Subcutaneous abdominal adipose tissue (tissue), 5 donors: ENCODE data around the gene RSAD1.

ENCODE experiments used
- H3K27ac ChIP-seq: one replicate; pipeline ENCODE4 v1.7.0; 2013; ENCODE audit warnings: low read depth, mild to moderate bottlenecking, inconsistent platforms, low read length, moderate library complexity
- H3K27me3 ChIP-seq, 5 donors: one replicate each; pipeline ENCODE4 v1.7.0; 2013; ENCODE audit warnings: low read length in 5 of 5, inconsistent platforms in 1 of 5; ENCODE audit not compliant: control insufficient read depth in 5 of 5, insufficient read depth in 4 of 5
- H3K36me3 ChIP-seq, 5 donors: one replicate each; pipeline ENCODE4 v1.7.0; 2013; ENCODE audit warnings: low read length in 5 of 5; ENCODE audit not compliant: control insufficient read depth in 5 of 5, insufficient read depth in 5 of 5
- H3K4me1 ChIP-seq, 5 donors: one replicate each; pipeline ENCODE4 v1.7.0; 2013; ENCODE audit warnings: low read length in 5 of 5, mild to moderate bottlenecking in 3 of 5, moderate library complexity in 1 of 5; ENCODE audit not compliant: control insufficient read depth in 5 of 5, insufficient read depth in 5 of 5
- H3K4me3 ChIP-seq, 5 donors: one replicate each; pipeline ENCODE4 v1.7.0; 2013; ENCODE audit warnings: low read length in 5 of 5, low read depth in 1 of 5
- H3K9ac ChIP-seq, 5 donors: one replicate each; pipeline ENCODE4 v1.7.0; 2013; ENCODE audit warnings: low read length in 5 of 5, mild to moderate bottlenecking in 4 of 5, moderate library complexity in 3 of 5
- H3K9me3 ChIP-seq, 5 donors: one replicate each; pipeline ENCODE4 v1.7.0; 2013; ENCODE audit warnings: low read length in 5 of 5; ENCODE audit not compliant: control insufficient read depth in 5 of 5
- donor health status: healthy.
- donor health status: healthy.
- donor health status: healthy.
- donor health status: healthy.
- donor health status: healthy.

The RSAD1 gene

DNA sequence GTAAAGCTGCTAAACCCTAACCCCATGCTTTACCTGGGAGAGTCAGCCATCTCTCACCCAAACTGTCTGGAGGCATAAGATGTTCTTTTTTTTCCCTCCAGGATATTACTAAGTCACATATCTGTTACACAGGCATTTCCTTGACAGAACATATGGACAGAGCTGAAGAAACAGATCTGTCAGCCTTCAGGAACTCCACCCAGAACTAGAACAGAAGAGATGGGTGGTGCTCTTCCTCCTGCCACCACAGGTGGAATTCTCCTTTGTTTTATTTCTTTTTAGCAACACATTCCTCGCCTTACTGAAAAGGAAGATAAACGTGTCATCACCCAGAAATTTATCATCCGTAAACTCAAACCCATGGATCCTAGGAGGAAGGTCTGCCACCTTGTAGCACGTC, 38.4 kb downstream of the RSAD1 start:
- no peak overlapping the region for H3K27ac ChIP-seq
- no peaks in the 10 kb centered on the region for H3K9me3 ChIP-seq
- no peaks in the 10 kb centered on the region for H3K36me3 ChIP-seq
- no peak overlapping the region for H3K9ac ChIP-seq
- peaks cover 0 to 20% (median 13%) of the 10 kb centered on the region in 5 donors for H3K4me1 ChIP-seq
- H3K4me3 ChIP-seq = no peak overlapping the region
- H3K27me3 ChIP-seq = peaks cover 0 to 3% (median 0%) of the 10 kb centered on the region in 5 donors

DNA sequence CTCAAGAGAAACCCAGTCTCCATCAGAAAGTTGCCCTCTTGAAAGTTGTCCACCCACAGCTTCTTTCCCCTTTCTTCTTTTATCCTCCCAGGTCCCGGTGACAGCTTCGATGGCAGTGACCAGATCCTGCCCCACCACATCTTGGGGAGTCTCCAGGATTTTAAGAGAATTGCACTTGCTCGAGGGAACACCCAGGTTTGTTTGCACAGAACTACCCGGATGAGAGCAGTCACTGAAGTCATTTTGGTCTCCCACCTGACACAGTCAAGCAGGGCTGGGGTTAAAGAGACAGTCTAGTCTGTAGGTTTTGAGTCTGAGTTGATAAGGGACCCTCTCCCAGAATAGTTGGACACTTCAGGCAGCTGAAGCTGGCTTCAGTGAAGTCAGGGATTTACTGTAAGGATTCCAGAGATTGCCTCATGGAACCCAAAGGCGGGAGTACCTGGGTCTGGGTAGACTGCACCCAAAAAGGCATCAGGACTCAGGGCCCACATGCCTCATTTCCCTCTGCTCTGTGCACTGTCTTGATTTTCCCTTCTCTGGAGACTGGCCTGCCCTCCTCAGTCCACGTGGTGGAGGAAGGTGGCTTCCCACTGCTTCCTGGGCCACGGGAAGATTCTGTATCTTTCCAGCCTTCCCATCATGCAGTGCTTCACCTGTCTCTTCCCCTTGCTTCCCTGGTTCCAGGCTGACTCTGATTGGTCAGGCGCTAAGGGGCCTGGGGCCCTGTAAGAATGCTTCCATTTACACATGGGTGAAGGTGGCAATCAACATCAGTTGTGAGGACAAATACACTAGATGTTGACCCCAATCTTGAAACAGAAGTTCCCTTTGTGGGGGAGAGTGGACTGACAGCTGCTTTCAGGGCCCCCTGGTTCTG, 39.1 kb downstream of the RSAD1 start:
- H3K9ac ChIP-seq = no peak overlapping the region
- no peaks in the 10 kb centered on the region for H3K9me3 ChIP-seq
- peaks cover 0 to 3% (median 0%) of the 10 kb centered on the region in 5 donors for H3K27me3 ChIP-seq
- no peaks in the 10 kb centered on the region for H3K36me3 ChIP-seq
- H3K4me1 ChIP-seq = peaks cover 0 to 20% (median 13%) of the 10 kb centered on the region in 5 donors
- H3K27ac ChIP-seq = no peak overlapping the region
- H3K4me3 ChIP-seq = no peak overlapping the region

GRCh38 chr17:50518384-50519023, 39.8 kb downstream of the RSAD1 start:
- H3K4me3 ChIP-seq = no peak overlapping the region
- no peak overlapping the region for H3K27ac ChIP-seq
- H3K27me3 ChIP-seq = peaks cover 0 to 3% (median 0%) of the 10 kb centered on the region in 5 donors
- H3K9me3 ChIP-seq = no peaks in the 10 kb centered on the region
- peaks cover 0 to 20% (median 13%) of the 10 kb centered on the region in 5 donors for H3K4me1 ChIP-seq
- H3K36me3 ChIP-seq = no peaks in the 10 kb centered on the region
- no peak overlapping the region for H3K9ac ChIP-seq

DNA sequence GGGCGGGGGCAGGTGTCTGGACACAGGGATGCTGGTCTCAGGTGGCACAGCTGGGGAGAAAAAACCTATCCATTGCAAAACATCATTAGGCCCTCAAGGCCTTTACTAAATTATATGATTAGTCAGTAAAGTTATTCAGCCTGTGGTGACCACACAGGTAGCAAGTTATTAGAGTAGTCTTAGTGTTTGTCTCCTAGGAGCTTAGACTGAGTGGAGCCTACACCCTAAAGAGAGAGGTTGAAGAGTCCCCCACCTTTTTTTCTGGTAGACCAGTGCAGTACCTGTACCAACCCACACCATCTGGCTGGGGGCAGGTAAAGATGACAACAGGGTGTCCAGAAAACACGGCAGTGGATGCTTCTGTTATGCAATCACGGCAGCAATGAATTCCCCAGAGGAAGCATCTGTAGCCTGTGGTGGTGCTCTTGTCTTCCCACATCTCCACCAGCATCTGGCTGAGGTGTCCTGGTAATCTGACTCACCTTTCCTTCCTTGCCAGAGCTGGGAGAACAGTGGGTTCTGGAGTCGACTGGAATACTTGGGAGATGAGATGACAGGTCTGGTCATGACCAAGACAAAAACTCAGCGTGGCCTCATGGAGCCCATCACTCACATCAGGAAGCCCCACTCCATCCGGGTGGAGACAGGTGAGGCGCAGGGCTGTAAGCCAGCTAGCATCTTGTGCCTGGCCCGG, 40.6 kb downstream of the RSAD1 start:
- Histone ChIP-seq H3K27ac (no peak overlapping the region), H3K9ac (no peak overlapping the region), H3K4me3 (no peak overlapping the region), H3K36me3 (no peaks in the 10 kb centered on the region), H3K27me3 (peaks cover 0 to 3% (median 0%) of the 10 kb centered on the region in 5 donors), H3K4me1 (peaks cover 0 to 19% (median 13%) of the 10 kb centered on the region in 5 donors), H3K9me3 (no peaks in the 10 kb centered on the region)

GRCh38 chr17:50520483-50520882, 41.8 kb downstream of the RSAD1 start:
- Histone ChIP-seq H3K9ac (no peak overlapping the region), H3K4me3 (no peak overlapping the region), H3K4me1 (peaks cover 0 to 8% (median 3%) of the 10 kb centered on the region in 5 donors), H3K27me3 (peaks cover 0 to 3% (median 0%) of the 10 kb centered on the region in 5 donors), H3K36me3 (no peaks in the 10 kb centered on the region), H3K9me3 (no peaks in the 10 kb centered on the region), H3K27ac (no peak overlapping the region)

DNA sequence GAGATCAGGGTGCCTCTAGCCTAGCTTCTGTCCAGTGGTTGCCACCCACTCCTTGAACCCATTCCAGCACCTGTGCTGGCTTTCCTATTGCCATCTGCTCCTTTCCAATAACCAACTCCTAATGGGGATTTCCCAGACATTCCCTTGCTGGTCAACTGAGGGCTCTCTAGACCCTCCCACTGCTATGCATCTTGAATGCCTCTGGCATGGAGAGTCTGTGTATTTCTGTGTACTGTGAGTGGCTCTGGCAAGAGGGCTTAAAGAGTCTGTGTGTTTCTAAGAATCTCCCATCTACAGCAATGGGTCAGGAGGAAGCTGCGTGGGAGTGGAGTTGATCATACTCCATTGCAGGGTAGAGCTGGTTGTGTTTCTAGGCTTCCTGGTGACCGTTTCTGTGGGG, 42.9 kb downstream of the RSAD1 start:
- Histone ChIP-seq H3K4me3 (no peak overlapping the region), H3K36me3 (no peaks in the 10 kb centered on the region), H3K4me1 (peaks cover 0 to 8% (median 0%) of the 10 kb centered on the region in 5 donors)

GRCh38 chr17:50522766-50523165, 44.1 kb downstream of the RSAD1 start:
- H3K27ac ChIP-seq = no peak overlapping the region
- H3K9me3 ChIP-seq = no peaks in the 10 kb centered on the region

More for the DNA sequence above, 42.9 kb downstream of the RSAD1 start:
- Histone ChIP-seq H3K9me3 (no peaks in the 10 kb centered on the region), H3K27ac (no peak overlapping the region), H3K9ac (no peak overlapping the region), H3K27me3 (peaks cover 0 to 3% (median 0%) of the 10 kb centered on the region in 5 donors)

DNA sequence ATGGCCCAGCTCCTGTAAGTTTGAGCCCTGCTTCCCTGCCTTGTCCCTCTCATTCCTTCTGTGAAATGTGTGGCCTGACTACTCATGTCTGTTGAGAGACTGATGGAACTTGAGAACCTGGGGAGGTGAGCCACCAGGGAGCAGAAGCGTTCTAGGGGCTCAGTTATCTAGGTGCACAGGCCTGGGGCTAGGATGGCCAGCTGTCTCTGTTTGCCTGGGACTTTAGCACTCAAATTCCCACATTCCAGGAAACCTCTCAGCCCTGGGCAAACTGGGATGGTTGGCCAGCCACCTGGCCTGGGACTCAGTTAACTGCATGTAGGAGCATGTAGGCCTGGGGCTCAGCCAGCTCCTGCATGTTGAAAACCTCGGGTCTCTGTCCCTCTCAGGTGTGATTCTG, 44.5 kb downstream of the RSAD1 start:
- Histone ChIP-seq H3K27me3 (peaks cover 0 to 6% (median 0%) of the 10 kb centered on the region in 5 donors), H3K4me1 (no peaks in the 10 kb centered on the region), H3K9ac (no peak overlapping the region), H3K36me3 (no peaks in the 10 kb centered on the region), H3K27ac (no peak overlapping the region), H3K9me3 (no peaks in the 10 kb centered on the region), H3K4me3 (no peak overlapping the region)

More at GRCh38 chr17:50522766-50523165, 44.1 kb downstream of the RSAD1 start:
- H3K4me1 ChIP-seq = no peaks in the 10 kb centered on the region
- no peak overlapping the region for H3K9ac ChIP-seq
- no peaks in the 10 kb centered on the region for H3K36me3 ChIP-seq
- no peak overlapping the region for H3K4me3 ChIP-seq
- H3K27me3 ChIP-seq = peaks cover 0 to 3% (median 0%) of the 10 kb centered on the region in 5 donors

- Histone ChIP-seq H3K27ac (no peak overlapping the region), H3K9me3 (no peaks in the 10 kb centered on the region), H3K36me3 (no peaks in the 10 kb centered on the region), H3K4me3 (no peak overlapping the region), H3K27me3 (peaks cover 0 to 14% (median 7%) of the 10 kb centered on the region in 5 donors), H3K9ac (no peak overlapping the region), H3K4me1 (no peaks in the 10 kb centered on the region)
Observed at GRCh38 chr17:50524838-50525237, 46.2 kb downstream of the RSAD1 start.
